CD14-positive monocyte (primary cell): ENCODE results near the gene SSBP2. TPM values are rescaled to one million over a fixed set of nuclear protein-coding genes. Genes with fewer than 3 reads are reported as not detected.

Experiments
- DNase-seq, 3 donors: peaks; one replicate each; pipeline ENCODE4 v3.0.0-alpha.2; 2011 to 2022
- H2AFZ ChIP-seq: 2 replicates; pipeline ENCODE4 v1.6.0; 2012; ENCODE audit warnings: mild to moderate bottlenecking, low read depth, low read length, inconsistent platforms; ENCODE audit not compliant: insufficient read depth, poor library complexity, severe bottlenecking
- H3K27ac ChIP-seq, 2 donors: 1 replicate in 1 of 2; 2 replicates in 1 of 2; pipeline ENCODE4 v1.5.1; 2012 to 2013; ENCODE audit warnings: low read length in 2 of 2, control low read depth in 1 of 2, inconsistent platforms in 1 of 2, low read depth in 1 of 2, mild to moderate bottlenecking in 1 of 2
- H3K27me3 ChIP-seq, 2 donors: one replicate each; pipeline versions ENCODE4 v1.6.0 to v1.6.1; 2011 to 2013; ENCODE audit warnings: low read length in 2 of 2; ENCODE audit not compliant: control insufficient read depth in 2 of 2, insufficient read depth in 2 of 2
- H3K36me3 ChIP-seq, 2 donors: replicated peaks in 1 of 2; 1 replicate in 1 of 2; 2 replicates in 1 of 2; pipeline versions ENCODE4 v1.5.1 to v1.6.1; 2012 to 2013; ENCODE audit warnings: low read length in 2 of 2, control low read depth in 1 of 2, inconsistent platforms in 1 of 2, mild to moderate bottlenecking in 1 of 2; ENCODE audit not compliant: insufficient read depth in 2 of 2, control insufficient read depth in 1 of 2
- H3K4me1 ChIP-seq, 2 donors: 1 replicate in 1 of 2; 2 replicates in 1 of 2; pipeline versions ENCODE4 v1.5.1 to v1.6.1; 2012 to 2013; ENCODE audit warnings: low read length in 2 of 2, control low read depth in 1 of 2, inconsistent platforms in 1 of 2, mild to moderate bottlenecking in 1 of 2, moderate library complexity in 1 of 2; ENCODE audit not compliant: insufficient read depth in 2 of 2, control insufficient read depth in 1 of 2
- H3K4me2 ChIP-seq: replicated peaks from 2 replicates; pipeline ENCODE3; 2012; ENCODE audit warnings: low read length, moderate library complexity, mild to moderate bottlenecking; ENCODE audit not compliant: poor library complexity, severe bottlenecking; ENCODE audit errors: extremely low read depth
- H3K4me3 ChIP-seq, 3 experiments: fragments of 200-600 bp in 1 of 3; sonication (generic) in 1 of 3; replicated peaks in 1 of 3; 1 replicate in 2 of 3; 2 replicates in 1 of 3; pipeline ENCODE4 v1.5.1; 2011 to 2013; ENCODE audit warnings: low read length in 3 of 3, mild to moderate bottlenecking in 3 of 3, control low read depth in 2 of 3, low read depth in 2 of 3, inconsistent platforms in 1 of 3, moderate library complexity in 1 of 3
- H3K79me2 ChIP-seq: 2 replicates; pipeline ENCODE4 v1.6.0; 2012; ENCODE audit warnings: mild to moderate bottlenecking, control low read depth, inconsistent platforms, low read length, moderate library complexity; ENCODE audit not compliant: insufficient read depth
- H3K9ac ChIP-seq: 2 replicates; pipeline ENCODE4 v1.6.0; 2017; ENCODE audit warnings: low read length, mild to moderate bottlenecking; ENCODE audit not compliant: insufficient read depth, poor library complexity, severe bottlenecking
- H3K9me3 ChIP-seq, 2 donors: replicated peaks in 1 of 2; 1 replicate in 1 of 2; 2 replicates in 1 of 2; pipeline versions ENCODE4 v1.5.1 to v1.6.1; 2012 to 2013; ENCODE audit warnings: low read length in 2 of 2, control low read depth in 1 of 2; ENCODE audit not compliant: control insufficient read depth in 1 of 2, insufficient read depth in 1 of 2
- H4K20me1 ChIP-seq: 2 replicates; pipeline ENCODE4 v1.6.0; 2012; ENCODE audit warnings: mild to moderate bottlenecking, low read length, control low read depth, moderate library complexity; ENCODE audit not compliant: insufficient read depth
- H3K27ac Mint-ChIP-seq, 7 donors: one replicate each; pipeline ENCODE4 v1.8.0; 2020; ENCODE audit warnings: mild to moderate bottlenecking in 7 of 7, mixed read lengths in 7 of 7, moderate library complexity in 6 of 7, inconsistent platforms in 2 of 7
- H3K27me3 Mint-ChIP-seq, 3 donors: one replicate each; pipeline ENCODE4 v1.8.0; 2021 to 2022; ENCODE audit warnings: low read depth in 3 of 3, mild to moderate bottlenecking in 3 of 3, mixed read lengths in 3 of 3, moderate library complexity in 3 of 3, inconsistent platforms in 1 of 3
- H3K36me3 Mint-ChIP-seq, 2 donors: one replicate each; pipeline ENCODE4 v1.8.0; 2020; ENCODE audit warnings: mixed read lengths in 2 of 2, inconsistent platforms in 1 of 2, mild to moderate bottlenecking in 1 of 2
- H3K4me1 Mint-ChIP-seq: one replicate; pipeline ENCODE4 v1.8.0; 2020; ENCODE audit warnings: mild to moderate bottlenecking, mixed read lengths
- H3K4me3 Mint-ChIP-seq, 2 donors: one replicate each; pipeline ENCODE4 v1.8.0; 2020; ENCODE audit warnings: mild to moderate bottlenecking in 2 of 2, mixed read lengths in 2 of 2, moderate library complexity in 1 of 2
- H3K9me3 Mint-ChIP-seq, 7 donors: one replicate each; pipeline ENCODE4 v1.8.0; 2020 to 2022; ENCODE audit warnings: mixed read lengths in 7 of 7, mild to moderate bottlenecking in 6 of 7, moderate library complexity in 6 of 7, inconsistent platforms in 2 of 7
- WGBS: methylation state at CpG from one replicate; pipeline ENCODE4 v1.1.5; 2013; ENCODE audit warnings: missing lambda C conversion rate; ENCODE audit not compliant: insufficient coverage; 5-methylcytosine and 5-hydroxymethylcytosine counted together
- intact Hi-C, 2 donors: fragments of 100-400 bp; cut with micrococcal nuclease; formaldehyde crosslinking; loops; one replicate each; pipeline versions ENCODE4 v1.15.0 to v1.15.1; 2023
- polyA plus RNA-seq, 3 donors: library from polyadenylated mRNA; depleted of rRNA in 1 of 3; unstranded in 2 of 3; stranded (reverse) in 1 of 3; fragments of 300-500 nt in 2 of 3; fragments of >200 nt in 1 of 3; fragmentation: Illumina TruSeq in 2 of 3; gene quantifications; 1 replicate in 2 of 3; 2 replicates in 1 of 3; pipeline ENCODE4 v1.2.3, GENCODE V29; 2012 to 2021
- TF ChIP-seq, protein P1 (sequence below): fragments of 200-600 bp; IDR thresholded peaks from one replicate; pipeline ENCODE4 v1.8.0; 2022; ENCODE audit warnings: antibody characterized with exemption, mild to moderate bottlenecking

Gene SSBP2
- polyA plus RNA-seq, 3 donors = 29.1 to 55.2 (median 53.4) TPM

DNA sequence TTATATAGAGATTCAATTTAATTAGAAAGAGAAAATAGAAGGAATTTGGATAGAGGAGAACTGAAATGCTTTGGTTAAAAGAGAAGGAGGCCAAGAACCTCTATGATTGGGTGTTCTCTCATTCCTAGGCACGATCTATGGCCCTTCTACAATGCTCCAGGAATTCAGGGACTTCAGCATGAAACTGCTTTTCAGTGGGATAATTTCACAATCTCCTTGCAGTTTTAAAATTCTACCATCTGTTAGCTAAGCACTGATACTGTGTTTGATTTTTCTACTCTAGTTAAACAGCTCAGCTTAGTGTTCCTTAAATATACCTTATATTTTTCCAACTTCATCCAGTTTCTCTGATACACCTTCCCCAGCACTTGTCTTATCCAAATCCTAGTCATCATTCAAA is 141.9 kb downstream of the SSBP2 start:
- H3K27ac ChIP-seq = no peak overlapping the region
- WGBS = 100% methylated on average over 1 of the region's 1 CpG
- H3K27me3 Mint-ChIP-seq = no peaks in the 10 kb centered on the region
- H3K9me3 Mint-ChIP-seq = peaks cover 6 to 16% (median 14%) of the 10 kb centered on the region in 7 donors
- H3K36me3 Mint-ChIP-seq = peaks cover 20 to 24% of the 10 kb centered on the region in 2 donors
- H3K4me3 ChIP-seq = no peak overlapping the region
- TF ChIP-seq, protein P1, sequence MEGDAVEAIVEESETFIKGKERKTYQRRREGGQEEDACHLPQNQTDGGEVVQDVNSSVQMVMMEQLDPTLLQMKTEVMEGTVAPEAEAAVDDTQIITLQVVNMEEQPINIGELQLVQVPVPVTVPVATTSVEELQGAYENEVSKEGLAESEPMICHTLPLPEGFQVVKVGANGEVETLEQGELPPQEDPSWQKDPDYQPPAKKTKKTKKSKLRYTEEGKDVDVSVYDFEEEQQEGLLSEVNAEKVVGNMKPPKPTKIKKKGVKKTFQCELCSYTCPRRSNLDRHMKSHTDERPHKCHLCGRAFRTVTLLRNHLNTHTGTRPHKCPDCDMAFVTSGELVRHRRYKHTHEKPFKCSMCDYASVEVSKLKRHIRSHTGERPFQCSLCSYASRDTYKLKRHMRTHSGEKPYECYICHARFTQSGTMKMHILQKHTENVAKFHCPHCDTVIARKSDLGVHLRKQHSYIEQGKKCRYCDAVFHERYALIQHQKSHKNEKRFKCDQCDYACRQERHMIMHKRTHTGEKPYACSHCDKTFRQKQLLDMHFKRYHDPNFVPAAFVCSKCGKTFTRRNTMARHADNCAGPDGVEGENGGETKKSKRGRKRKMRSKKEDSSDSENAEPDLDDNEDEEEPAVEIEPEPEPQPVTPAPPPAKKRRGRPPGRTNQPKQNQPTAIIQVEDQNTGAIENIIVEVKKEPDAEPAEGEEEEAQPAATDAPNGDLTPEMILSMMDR = no peak
- peaks cover 6 to 7% of the 10 kb centered on the region in 2 donors for H3K9me3 ChIP-seq
- no peak overlapping the region for H2AFZ ChIP-seq
- H3K4me1 ChIP-seq = no peaks in the 10 kb centered on the region
- H3K27ac Mint-ChIP-seq = no peak overlapping the region
- no peaks in the 10 kb centered on the region for H4K20me1 ChIP-seq
- no peaks in the 10 kb centered on the region for H3K79me2 ChIP-seq
- no peaks in the 10 kb centered on the region for H3K4me1 Mint-ChIP-seq
- no peak overlapping the region for H3K4me2 ChIP-seq
- H3K27me3 ChIP-seq = no peaks in the 10 kb centered on the region
- H3K4me3 Mint-ChIP-seq = no peak overlapping the region
- no peak for DNase-seq
- intact Hi-C loops = no loop called here
- H3K36me3 ChIP-seq = peaks cover 8 to 15% of the 10 kb centered on the region in 2 donors
- H3K9ac ChIP-seq = no peak overlapping the region

DNA sequence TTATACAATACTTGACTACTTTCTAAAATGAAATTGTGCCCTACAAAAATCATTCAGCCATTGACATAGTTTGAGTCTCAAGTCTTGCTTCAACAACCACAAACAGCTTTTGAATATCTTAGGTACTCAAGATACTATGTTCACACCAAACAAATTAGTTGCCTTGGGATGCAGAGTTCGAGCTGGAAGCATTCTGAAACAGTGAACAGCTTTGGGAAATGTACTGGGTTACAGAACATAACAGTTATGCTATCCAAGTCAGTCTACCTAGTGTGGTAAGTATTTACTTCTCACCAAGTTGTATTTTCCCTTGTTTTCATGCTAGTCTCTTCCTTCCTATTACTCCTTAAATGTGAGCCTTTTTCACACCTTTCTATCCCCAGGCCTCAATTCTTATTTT is 143.2 kb downstream of the SSBP2 start:
- Histone ChIP-seq H3K79me2 (no peaks in the 10 kb centered on the region), H3K4me1 (no peaks in the 10 kb centered on the region), H2AFZ (no peak overlapping the region), H3K9ac (no peak overlapping the region), H4K20me1 (no peaks in the 10 kb centered on the region), H3K4me3 (no peak overlapping the region), H3K27ac (no peak overlapping the region), H3K9me3 (peaks cover 6 to 7% of the 10 kb centered on the region in 2 donors), H3K36me3 (peaks cover 4 to 15% of the 10 kb centered on the region in 2 donors), H3K27me3 (no peaks in the 10 kb centered on the region), H3K4me2 (no peak overlapping the region)
- Mint-ChIP-seq H3K4me3 (no peak overlapping the region), H3K4me1 (no peaks in the 10 kb centered on the region), H3K27me3 (no peaks in the 10 kb centered on the region), H3K27ac (no peak overlapping the region), H3K9me3 (peaks cover 6 to 13% (median 13%) of the 10 kb centered on the region in 7 donors), H3K36me3 (peaks cover 19% of the 10 kb centered on the region in 2 donors)
- DNase-seq = no peak
- intact Hi-C loops = no loop called here
- TF ChIP-seq, protein P1 = no peak
- no CpG with 5 or more reads among the region's 1 CpG for WGBS
